ENCODE data around the gene RHBDL1.

The RHBDL1 gene

DNA sequence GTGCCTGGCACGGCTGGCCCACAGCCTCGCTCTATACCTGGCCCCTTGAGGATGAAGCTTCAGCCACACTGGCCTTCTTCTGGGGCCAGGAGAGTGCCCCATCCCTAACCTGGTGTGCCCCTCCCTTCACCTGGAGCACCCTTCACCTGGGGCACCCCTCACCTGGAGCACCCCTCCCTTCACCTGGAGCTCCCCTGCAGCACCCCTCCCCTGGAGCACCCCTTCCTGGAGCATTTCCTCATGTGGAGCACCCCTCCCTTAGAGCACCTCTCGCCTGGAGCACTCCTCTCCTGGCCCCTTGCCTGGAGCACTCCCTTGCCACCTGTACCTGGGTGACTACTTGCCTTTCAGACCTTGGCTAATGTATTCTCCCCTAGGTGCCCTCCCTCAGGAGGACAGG, 32.5 kb downstream of the RHBDL1 start:
- no peak for DNase-seq

DNA sequence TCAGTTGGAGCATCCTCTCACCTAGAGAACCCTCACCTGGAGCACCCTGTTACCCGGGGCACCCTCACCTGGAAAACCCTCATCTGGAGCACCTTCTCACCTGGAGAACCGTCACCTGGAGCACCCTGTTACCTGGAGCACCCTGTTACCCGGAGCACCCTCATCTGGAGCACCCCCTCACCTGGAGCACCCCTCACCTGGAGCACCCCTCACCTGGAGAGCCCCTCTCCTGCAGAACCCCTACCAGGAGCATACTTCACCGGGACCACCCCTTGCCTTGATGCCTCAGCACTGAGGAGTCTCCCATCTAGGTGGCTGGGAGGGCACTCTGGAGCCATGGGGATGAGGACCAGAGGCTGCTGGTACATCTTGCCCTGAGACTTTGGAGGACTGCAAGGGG, 33.5 kb downstream of the RHBDL1 start:
- DNase-seq, result no peak

DNA sequence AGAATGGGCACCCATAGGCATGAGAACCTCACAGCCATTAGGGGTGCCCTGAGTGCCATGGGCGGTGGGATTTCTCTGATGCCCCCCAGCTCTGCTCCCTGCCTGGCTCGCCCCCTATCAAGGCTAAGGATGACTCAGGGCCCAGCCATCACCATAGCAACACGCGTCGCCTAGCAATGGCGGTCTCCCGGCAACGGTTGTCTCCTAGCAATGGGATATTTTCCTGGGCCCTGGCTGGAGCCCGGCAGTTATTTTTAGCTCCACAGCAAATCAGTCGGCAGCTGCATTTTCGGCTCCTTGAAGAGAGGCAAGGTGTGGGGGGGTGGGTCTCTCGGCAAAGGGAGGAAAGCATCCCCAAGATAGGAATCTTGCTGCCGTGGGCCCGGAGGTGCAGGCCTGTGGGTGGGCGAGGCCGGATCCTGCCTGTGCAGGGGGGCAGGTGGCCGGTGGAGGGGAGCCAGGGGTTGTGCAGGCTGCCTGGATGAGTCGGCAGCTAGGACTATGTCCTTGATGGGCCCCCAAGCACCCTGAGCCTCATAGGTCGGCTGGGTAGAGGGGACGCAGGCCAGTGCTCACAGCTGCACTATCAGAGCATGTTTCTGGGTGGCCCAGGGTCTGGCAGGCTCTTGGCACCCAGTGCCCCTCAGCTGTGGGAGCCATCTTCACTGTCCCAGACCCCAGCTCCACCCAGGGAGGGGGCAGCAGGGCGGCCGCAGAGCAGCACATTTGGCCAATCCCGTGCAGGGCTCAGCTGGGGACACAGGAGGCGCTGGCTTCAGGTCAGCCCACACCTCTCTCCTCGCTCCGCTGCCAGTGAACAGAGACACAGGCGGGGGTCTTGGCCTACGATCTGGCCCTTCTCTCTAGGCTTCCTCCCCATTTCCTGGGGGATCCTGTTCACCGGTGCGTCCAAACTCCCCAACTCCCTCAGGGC, 34.4 kb downstream of the RHBDL1 start:
- DNase-seq, result no peak

DNA sequence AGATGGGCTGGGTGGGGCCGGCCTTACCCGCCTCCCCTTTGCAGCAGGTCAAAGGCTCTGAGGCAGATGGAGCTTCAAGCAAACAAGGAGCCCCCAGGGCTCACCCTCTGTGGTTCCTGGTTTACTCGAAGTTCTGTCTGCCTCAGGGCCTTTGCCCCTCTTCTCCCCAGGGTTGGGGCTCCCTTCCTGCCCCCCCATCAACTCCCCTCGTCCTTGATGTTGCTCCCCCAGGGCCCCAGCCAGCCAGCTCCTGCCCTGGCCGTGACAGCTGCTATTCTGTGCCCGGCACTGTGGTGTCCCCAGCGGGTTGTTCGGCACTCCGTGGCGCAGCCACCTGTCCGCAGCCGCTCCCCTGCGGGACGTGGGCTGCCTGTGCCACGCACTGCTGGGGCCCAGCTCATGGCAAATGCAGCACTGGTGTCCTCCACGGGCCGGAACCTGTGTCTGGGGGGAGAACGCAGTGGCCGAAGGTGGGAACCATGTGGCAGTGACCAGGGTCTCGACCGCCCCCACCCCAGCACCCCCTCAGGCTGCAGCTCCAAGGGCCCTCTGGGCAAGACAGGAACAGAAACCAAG, 35.1 kb downstream of the RHBDL1 start:
- DNase-seq, result no peak

DNA sequence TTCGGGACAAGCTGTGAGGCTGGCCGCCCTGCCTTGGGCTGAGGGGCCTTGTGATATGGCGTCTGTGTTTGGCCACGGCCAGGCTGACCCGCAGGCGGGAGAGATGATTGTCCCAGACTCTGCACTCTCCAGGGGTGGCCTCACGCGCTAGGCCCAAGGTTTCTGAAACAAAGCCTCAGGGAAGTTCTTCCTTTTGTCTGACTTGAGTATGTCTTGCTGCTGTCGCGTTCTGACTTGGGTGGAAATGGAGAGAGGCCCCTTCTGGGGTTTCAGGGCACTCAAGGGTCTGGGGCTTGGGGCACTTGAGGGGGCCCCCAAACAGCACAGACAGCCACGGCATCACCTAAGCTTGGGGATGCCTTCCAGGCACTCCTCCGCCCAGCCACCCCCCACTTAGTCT, 35.6 kb downstream of the RHBDL1 start:
- no peak for DNase-seq

DNA sequence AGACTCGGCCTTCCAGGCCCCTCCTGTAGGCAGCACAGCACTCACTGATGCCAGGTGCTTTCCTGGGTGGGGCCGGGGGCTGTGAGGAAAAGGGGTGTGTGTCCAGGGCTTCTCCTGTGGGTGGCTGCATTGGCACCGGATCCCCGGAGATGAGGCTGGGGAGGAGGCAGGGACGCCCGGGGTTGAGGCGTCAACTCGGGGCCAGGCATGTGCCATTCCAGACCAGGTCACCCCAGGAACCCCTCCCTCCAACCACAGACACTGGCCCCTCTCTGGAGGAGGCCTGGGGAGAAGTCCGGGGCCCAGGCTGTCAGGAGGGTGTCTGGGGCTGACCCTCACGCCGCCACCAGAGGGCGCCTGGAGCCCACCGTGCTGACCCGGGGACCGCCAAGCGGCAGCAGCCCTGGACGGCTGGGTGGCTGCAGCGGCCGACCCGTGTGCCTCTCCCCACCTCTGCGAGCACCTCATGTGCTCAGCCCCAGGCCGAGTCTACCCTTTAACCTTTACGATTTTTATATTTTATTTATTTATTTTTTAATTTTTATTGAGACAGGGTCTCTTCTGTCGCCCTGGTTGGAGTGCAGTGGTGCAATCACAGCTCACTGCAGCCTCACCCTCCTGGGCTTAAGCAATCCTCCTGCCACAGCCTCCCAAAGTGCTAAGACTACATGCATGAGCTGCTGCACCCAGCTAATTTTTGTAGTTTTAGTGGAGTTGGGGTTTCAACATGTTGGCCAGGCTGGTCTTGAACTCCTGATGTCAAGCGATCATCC, 36.3 kb downstream of the RHBDL1 start:
- peak; percentile 27 to 82 (median 68) for DNase-seq

DNA sequence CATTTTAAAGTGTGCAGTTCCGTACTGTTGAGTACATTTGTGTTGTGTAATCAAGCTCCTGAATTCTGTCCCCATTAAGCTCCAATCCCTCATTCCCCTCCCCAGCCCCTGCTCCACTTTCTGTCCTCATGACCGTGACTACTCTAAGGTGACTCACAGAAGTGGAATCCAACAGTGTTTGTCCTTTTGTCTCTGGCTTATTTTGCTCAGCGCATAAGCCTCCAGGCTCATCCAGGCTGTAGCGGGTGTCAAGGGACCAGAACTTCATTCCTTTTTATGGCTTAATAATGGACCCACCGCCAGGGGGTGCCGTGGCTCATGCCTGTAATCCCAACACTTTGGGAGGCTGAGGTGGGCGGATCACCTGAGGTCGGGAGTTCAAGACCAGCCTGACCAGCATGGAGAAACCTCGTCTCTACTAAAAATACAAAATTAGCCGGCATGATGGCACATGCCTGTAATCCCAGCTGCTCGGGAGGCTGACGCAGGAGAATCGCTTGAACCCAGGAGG, 37.3 kb downstream of the RHBDL1 start:
- peak in 3 of 6 experiments; percentile 26 to 38 (median 27) for DNase-seq

DNA sequence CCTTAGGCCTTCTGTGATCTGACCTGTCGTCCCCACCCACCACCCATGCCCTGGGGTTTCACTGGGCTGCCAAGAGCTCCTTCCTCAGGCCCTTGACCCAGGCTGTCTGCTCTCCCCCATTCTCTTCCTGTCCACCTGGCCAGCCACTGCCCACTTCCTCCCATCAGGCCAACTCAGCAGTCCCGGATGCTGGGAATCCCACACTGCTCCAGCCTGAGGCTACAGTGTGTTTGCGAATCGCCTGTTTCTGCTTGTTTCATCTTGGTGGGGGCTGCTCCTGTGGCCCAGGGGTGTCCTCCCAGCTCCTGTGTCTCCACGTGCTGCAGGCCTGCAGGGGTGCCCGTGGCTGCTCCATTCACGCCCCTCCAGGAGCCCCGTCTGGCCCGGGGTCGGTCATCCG, 38.6 kb downstream of the RHBDL1 start:
- no peak for DNase-seq

DNA sequence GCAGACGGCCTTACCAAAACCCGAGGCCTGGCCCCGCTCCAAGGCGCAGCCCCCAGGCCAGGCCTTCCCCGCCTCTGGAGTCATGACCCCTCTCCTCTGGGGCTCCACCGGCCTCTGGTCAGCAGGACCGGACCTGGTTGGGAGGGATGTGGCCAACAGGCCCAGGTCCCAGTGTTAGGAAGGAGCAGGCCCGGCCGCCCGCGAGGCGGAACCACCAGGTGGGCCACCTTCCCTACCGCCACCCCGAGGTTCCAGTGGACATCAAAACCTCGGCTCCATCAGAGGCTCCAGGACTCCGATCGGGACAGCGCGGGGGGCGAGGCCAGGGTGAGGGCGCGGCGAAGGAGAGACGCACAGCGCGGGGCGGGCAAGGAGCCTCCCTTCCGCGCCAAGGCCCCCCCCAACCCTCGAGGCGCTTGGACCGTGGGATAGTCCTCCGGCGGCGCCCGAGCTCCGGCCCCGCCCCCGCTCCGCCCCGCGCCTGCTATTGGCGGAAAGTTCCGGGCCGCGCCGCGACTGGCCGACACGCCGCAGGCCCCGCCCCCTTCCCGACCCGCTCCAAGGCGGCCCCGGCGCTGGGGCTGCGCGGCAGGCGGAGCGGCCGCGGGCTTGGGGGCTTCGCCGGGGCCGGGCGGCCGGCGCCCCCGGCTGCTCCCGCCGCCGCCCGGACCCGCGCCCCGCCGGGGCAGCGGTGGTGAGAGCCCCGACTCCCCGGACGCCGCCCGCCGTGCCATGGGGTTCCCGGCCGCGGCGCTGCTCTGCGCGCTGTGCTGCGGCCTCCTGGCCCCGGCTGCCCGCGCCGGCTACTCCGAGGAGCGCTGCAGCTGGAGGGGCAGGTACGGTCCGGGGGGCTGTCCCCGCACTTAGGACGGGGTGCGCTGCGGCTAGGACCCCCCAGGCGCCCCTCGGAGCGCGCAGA, 39.3 kb downstream of the RHBDL1 start, which contains the start of gene METRN:
Gene METRN (plus strand): TSS at position 561 of the 919 bp plus-strand sequence. CDS start 172 bp downstream, at position 733.
- DNase-seq, result peak; percentile 51 to 84 (median 76)

DNA sequence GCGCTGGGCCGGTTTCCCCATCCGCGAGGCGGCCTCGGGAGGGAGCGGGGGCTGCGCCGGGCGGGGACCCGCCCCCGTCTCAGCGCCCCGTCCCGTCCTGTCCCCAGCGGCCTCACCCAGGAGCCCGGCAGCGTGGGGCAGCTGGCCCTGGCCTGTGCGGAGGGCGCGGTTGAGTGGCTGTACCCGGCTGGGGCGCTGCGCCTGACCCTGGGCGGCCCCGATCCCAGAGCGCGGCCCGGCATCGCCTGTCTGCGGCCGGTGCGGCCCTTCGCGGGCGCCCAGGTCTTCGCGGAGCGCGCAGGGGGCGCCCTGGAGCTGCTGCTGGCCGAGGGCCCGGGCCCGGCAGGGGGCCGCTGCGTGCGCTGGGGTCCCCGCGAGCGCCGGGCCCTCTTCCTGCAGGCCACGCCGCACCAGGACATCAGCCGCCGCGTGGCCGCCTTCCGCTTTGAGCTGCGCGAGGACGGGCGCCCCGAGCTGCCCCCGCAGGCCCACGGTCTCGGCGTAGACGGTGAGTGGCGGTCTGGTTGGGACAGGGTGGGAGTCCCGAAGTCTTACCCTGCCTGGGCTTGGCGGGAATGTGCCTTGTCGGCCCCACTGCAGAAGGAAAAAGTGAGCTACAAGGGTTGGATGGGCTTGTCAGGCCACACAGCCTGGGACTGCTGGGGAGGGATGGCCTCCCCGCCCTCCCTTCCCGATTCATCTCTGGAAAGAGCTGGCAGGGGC, 40.2 kb downstream of the RHBDL1 start:
- DNase-seq, result peak in 1 of 6 experiments; percentile 24

DNA sequence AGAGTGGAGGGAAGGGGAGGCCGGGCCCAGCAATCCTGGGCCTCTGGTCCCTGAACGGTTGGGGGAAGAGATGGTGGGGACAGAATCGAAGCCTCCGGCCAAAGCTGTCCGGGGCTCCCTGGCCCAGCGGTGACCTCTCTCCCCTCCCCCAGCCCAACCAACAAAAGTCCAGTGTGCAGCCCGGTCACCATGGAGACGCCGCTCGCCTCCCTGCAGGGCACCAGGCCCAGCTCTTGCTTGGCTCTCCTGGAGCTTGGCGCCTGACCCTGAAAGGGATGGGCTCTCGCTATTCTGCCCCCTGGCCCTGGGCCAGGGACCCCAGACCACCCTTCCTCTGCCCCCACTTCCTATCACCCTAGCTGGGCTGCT, 40.7 kb downstream of the RHBDL1 start:
- DNase-seq, result no peak

DNA sequence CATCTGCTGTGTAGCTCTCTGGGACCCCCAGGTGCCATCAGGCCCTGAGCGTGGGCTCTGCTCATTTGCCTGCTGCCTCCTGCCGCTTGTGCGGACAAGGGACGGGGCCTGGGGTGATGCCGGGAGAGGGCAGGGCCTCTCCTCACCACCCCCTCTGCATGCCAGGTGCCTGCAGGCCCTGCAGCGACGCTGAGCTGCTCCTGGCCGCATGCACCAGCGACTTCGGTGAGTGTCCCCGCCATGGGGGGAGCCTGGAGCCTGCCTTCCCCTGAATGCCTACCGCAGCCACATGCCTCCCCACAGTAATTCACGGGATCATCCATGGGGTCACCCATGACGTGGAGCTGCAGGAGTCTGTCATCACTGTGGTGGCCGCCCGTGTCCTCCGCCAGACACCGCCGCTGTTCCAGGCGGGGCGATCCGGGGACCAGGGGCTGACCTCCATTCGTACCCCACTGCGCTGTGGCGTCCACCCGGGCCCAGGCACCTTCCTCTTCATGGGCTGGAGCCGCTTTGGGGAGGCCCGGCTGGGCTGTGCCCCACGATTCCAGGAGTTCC, 41.4 kb downstream of the RHBDL1 start:
- DNase-seq, result no peak

DNA sequence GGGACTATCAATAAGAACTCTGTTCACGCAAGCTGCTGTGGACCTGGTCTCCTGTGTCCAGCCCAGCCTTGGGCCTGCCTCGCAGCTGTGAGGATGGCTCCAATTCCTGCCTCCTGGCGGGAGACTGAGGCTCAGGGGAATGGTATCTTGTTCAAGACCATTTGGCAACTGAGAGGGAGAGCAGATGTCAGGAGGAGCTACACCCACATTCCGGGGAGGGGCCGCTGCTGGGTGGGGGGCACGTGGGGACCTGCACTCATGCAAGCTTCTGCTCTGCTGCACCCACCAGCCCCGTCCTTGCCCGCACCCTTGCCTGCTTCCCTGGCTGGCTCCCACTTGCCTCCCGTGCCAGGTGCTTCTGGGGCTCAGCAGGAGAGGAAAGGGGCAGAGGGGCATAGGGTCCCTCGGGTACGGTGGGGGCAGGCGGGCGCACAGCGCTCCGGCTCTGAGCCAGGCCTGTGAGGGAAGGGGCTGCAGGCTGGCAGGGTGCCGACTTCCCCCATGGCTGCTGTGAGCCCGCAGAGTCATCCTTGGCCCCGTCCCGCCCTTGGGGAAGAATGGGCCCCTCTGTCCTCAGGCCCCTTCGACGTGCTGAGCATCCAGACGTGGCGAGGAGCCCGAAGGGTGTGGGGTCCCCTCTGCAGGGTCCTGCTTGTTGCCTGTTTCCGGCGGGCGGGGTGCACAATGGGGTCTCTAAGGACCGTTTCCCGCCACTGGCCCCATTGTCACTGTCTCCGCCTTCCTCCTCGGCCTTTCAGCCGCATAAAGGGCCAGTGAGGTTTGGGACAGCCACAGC, 42.2 kb downstream of the RHBDL1 start:
- no peak for DNase-seq

DNA sequence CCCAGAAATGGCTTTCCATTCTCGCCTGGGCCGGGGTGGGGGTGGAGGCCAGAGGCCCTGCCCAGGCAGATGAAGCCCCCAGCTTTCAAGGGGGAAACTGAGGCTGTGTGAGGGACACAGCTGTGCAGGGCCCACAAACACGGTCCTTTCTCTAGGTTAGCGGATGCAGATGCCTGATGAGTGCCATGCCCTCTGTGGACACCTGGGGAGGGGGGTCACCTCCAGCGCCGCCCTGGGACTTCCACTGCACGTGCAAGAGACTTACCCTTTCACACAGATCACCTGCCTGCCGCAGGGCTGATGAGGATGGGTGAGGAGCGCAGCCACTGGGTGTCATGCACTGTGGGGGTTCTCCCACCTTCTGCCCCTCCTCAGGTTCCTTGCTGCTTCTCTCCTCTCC, 42.9 kb downstream of the RHBDL1 start:
- DNase-seq, result no peak

DNA sequence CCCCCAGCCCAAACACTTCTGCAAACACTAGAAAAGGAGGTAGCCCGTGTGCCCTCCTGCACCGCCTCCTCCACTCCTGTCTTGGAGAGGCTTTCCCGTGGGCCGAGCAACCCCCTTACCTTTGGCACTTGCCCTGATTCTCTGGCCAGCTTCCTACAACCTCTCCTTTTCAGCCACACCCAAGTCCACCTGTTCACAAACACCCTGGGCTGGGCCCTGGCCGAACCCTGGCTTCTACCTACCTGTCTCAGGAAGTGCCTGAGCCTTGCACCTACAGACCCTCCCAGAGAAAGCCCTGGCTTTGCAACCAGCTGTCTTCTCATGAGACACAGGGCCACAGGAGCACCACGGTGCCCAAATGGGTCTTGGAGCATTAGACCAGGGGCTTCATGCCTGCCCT, 43.5 kb downstream of the RHBDL1 start:
- DNase-seq, result no peak

DNA sequence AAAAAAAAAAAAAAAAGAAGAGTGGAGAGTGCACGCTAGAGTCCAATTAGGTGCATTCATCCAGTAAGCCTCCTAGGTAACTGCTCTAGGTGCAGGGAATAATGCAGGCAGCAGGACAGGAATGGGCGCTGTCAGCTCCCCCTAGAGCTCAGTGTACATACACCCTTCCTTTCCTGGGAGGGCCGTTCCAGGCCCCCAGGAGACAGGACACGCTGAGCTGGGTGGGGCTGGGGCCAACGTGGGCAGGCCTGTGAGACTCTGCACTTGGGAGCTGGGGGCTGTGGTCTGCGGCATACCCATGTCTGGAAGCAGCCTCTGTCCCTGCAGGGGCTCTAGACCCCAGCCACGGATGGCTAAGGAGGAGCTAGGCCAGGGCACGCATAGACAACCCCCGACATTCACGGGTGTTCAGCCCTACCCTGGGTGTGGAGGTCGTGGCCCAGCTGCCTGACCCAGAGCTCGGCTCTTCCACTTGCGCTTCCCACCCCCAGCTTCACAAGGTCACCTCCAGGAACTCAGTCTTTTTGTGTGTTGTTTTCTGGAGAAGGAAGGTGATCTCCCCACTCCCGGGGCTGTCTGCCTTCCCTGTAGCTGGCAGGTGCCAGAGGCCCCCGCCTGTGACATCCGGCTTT, 44.5 kb downstream of the RHBDL1 start:
- peak in 1 of 6 experiments; percentile 26 for DNase-seq

DNA sequence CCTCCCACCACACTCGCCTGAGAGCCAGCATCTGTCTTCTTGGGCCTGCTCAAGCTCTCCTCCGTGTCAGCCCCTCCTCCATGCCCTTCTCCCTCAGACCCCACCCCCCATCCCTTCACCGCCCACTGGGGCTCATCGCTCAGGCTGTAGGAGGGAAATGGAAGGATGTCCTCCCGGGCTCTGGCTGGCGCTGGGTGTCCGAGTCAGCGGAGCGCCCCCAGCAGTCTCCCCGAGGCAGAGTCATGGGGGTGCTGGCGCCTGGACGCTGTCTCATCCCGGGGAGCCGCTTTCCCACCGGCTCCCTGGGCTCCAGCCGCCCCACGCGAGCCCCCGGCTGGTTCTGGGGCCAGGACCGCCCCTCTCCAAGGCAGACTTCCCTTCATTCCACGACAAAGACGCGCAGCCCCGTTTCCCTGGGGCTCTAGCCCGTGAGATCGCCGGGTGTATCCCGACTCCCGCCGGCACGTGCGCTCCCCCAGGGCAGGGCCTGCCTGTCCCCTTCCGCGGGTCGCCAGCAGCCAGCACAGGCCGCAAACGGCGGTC, 45.0 kb downstream of the RHBDL1 start:
- DNase-seq, result peak in 3 of 6 experiments; percentile 11 to 42 (median 33)

DNA sequence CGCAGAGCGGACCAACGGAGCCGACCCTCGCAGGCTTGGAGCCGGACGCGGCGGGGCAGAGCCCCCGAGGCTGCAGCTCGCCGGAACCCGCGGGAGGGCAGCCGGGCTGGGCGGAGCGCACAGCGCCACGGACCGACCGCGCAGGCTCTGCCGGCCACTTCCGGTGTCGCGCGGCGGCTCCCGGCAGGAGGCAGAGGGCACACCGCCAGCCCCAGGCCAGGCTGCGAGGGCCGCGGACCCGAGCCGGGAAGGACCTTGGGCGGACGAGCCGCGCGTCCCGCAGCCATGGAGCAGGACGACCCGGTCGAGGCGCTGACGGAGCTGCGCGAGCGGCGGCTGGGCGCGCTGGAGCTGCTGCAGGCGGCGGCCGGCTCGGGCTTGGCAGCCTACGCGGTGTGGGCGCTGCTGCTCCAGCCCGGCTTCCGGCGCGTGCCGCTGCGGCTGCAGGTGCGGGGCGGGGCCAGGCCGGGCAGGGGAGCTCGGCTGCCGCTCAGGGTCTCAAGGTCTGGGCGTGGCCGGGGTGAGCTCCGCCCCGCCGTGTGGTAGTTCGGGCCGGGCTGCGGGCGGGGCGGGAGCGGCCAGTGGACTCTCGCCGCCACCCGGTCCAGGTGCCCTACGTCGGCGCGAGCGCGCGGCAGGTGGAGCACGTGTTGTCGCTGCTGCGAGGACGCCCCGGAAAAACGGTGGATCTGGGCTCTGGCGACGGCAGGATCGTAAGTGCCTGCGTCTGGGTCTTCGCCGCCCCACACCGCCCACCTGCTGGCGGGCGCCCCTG, 45.7 kb downstream of the RHBDL1 start, which contains the start of gene ANTKMT:
Gene ANTKMT (plus strand): TSS at position 157 of the 775 bp plus-strand sequence. CDS start 129 bp downstream, at position 286.
- peak; percentile 32 to 62 (median 56) for DNase-seq

Data from stimulated activated naive CD4-positive, alpha-beta T cell (primary cell).